Measurements from ENCODE around the gene FOXN3. TPM values are rescaled to one million over a fixed set of nuclear protein-coding genes. Genes with fewer than 3 reads are reported as not detected.

The FOXN3 gene
- total RNA-seq, 1 donor: 105 TPM

DNA sequence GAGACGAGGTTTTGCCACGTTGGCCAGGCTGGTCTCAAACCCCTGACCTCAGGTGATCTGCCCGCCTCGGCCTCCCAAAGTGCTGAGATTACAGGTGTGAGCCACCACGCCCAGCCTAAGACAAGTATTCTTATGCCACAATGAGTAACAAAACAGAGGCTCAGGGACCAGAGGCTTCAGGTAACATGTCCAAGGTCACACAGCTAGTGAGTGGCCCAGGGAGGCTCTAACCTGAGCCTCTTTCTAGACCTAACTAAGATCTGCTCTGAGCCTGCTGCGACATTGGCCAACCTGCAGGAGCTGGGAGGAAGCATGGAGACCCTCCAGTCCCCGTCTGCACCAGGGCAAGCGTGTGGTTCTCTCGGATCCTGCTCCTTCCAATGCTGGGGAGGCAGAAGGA lies 77.9 kb downstream of the FOXN3 start:
- Histone ChIP-seq H3K9me3 (ENCODE audit: low read depth, low read length) (no peaks in the 10 kb centered on the region), H3K4me1 (ENCODE audit: insufficient read depth, low read length) (peaks cover 24% of the 10 kb centered on the region), H3K4me3 (ENCODE audit: low read length) (no peak overlapping the region), H3K27me3 (ENCODE audit: insufficient read depth, low read length) (no peaks in the 10 kb centered on the region)

DNA sequence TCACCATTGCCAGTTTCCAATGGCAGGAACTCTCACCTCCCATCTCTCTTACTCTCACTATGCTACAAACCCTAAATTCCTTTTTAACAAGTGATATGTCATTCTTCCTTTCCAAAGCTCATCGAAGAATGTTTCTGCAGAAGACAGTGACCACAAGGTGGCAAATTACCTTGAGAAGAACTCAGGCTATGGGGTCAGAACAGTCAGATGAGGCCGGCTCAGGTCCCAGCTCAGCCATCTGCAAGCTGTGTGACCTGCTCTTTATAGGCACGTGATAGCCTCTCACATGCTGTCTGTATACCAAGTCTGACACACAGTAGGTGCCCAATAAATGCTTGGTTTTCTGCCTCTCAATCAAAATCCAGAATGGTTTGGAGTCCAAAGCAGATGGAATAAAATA lies 80.7 kb downstream of the FOXN3 start:
- Histone ChIP-seq H3K4me3 (ENCODE audit: low read length) (no peak overlapping the region), H3K27me3 (ENCODE audit: insufficient read depth, low read length) (no peaks in the 10 kb centered on the region), H3K4me1 (ENCODE audit: insufficient read depth, low read length) (peaks cover 23% of the 10 kb centered on the region), H3K9me3 (ENCODE audit: low read depth, low read length) (no peaks in the 10 kb centered on the region)

DNA sequence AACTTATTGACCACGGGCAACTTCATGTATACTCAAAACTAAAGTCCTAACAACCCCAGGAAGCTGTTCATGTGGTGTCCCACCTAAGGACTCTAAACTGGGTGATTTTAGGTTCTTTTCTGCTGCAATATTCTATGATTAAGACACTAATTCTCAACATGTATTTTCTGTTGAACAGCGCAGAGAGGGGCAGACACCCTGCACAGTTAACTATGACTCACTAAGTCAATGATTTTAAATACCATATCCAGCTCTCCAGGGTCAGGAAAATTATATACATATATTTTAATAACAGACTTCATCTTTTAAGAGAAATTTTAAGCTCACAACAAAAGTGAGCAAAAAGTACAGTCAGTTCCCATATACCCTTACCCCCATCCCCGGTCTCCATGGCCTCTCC lies 85.0 kb downstream of the FOXN3 start:
- Histone ChIP-seq H3K4me1 (ENCODE audit: insufficient read depth, low read length) (peaks cover 5% of the 10 kb centered on the region), H3K4me3 (ENCODE audit: low read length) (no peak overlapping the region), H3K9me3 (ENCODE audit: low read depth, low read length) (no peaks in the 10 kb centered on the region), H3K27me3 (ENCODE audit: insufficient read depth, low read length) (no peaks in the 10 kb centered on the region)

DNA sequence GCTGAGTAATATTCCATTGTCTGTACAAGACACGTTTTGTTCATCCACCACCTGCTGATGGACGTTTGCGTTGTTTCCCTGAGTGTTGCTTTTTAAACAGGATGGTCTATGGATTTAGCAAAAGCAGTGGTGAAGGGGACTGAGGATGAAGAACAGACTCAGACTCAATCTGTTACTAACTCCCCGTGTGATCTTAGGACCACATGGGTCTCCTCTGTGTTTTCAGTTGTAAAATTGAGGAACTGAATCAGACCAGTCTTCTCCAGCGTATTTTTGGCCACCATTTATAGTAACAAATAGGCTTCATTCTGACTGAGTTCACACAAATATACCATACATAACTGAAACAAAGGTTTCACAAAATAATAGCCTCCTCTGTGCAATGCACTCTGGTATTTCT lies 85.6 kb downstream of the FOXN3 start:
- H3K27me3 ChIP-seq (ENCODE audit: insufficient read depth, low read length): no peaks in the 10 kb centered on the region
- H3K4me1 ChIP-seq (ENCODE audit: insufficient read depth, low read length): peaks cover 4% of the 10 kb centered on the region
- H3K4me3 ChIP-seq (ENCODE audit: low read length): no peak overlapping the region
- no peaks in the 10 kb centered on the region for H3K9me3 ChIP-seq (ENCODE audit: low read depth, low read length)

DNA sequence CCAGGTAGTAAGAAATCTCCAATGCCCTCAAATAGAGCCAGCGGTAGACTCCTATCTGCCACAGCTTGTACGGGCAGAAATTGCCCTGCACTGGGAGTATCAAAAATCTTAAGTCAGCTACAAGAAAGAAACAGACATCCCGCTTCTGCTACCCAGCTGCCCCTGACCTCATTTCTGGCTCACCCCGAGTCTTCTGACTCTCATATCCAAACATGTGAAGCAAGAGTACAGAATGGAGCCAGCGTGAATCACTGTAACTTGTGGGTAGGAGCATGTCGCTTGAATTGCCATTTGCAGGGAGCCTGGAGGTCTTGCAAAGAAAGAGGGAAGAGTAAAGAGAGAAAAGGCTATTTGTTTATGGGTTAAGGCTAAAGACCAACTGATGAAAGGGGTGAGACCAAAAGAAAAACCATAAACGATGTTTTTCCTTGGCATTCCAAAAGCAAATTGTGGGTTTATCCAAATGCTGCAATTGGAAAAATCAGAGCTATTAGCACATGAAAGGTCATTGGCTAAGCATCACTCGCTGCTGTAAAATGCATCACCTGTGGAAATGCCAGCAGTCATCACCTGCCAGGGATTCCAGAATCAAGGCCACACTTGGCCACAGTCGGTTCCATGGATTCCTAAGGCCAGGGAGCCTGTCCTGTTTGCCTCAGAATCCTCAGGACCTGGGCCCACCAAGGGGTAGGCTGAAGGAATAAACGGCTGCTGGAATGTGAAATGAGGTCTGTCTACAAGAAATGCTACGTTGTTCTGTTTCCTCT lies 86.6 kb downstream of the FOXN3 start:
- Histone ChIP-seq H3K4me3 (ENCODE audit: low read length) (no peak overlapping the region), H3K9me3 (ENCODE audit: low read depth, low read length) (no peaks in the 10 kb centered on the region), H3K4me1 (ENCODE audit: insufficient read depth, low read length) (peaks cover 6% of the 10 kb centered on the region), H3K27me3 (ENCODE audit: insufficient read depth, low read length) (no peaks in the 10 kb centered on the region)

DNA sequence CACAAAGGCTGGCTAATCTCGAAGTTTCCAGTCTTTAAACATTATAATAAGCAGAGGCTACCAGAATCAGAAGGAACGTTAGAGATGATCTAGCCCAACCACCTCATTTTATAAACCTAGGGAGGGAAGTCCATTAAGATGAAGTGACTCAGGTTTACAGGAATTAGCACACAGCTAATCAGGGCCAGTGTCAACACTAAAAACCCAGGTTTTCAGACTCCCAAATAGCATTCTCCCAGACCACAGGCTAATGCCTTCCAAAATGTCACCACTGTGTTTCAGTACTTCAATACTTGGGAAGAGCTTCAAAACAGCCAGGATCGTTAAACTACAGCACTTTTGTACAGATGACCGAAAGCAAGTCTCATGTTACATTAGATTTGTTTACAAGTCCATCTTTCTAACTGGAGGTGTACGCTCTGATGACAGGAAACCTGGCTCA lies 89.2 kb downstream of the FOXN3 start:
- Histone ChIP-seq H3K27me3 (ENCODE audit: insufficient read depth, low read length) (no peaks in the 10 kb centered on the region), H3K4me3 (ENCODE audit: low read length) (no peak overlapping the region), H3K9me3 (ENCODE audit: low read depth, low read length) (no peaks in the 10 kb centered on the region), H3K4me1 (ENCODE audit: insufficient read depth, low read length) (peaks cover 12% of the 10 kb centered on the region)

DNA sequence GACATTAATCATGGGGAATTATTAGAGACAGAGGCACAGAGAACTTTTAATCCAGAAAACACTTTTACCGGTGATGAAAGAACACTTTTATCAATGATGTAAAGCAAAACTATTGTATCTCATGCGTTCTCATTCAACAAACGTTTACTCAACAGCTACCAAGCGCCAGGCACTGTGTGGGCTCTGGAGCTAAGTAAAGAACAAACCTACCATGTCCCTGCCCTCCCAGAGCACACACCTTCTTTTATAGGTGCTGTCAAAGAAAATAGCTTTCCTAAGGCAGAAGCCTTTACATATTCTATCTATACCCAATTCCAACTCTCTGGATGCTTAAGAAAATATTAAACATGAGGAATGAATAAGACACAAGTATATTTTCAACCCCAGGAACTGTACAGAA lies 91.1 kb downstream of the FOXN3 start:
- Histone ChIP-seq H3K27me3 (ENCODE audit: insufficient read depth, low read length) (no peaks in the 10 kb centered on the region), H3K9me3 (ENCODE audit: low read depth, low read length) (no peaks in the 10 kb centered on the region), H3K4me3 (ENCODE audit: low read length) (no peak overlapping the region), H3K4me1 (ENCODE audit: insufficient read depth, low read length) (peaks cover 12% of the 10 kb centered on the region)

DNA sequence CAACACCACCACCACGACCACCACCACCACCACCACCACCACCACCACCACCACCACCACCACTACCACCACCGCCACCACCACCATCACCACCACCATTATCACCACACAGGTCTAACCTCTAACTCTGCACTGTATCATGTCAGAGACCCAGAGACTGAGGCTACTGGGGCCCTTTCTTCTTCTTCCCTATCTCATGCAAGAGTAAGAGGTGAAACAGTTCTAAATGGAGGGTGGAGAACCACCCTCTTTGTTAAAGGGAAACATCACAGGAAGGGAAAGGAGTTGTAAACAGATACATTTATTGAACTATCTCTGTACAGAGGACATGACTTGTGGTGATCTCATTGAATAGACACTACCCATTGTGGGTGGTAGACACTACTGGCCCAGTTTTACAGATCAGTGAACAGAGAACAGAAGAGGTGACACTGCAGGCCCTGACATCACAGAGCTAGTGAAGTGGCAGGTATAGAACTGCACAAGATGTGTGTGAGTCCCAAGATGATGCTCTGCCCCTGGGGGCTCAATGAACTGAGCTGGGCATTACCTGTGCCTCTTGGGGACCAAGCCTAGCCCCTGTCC lies 91.6 kb downstream of the FOXN3 start:
- peaks cover 12% of the 10 kb centered on the region for H3K4me1 ChIP-seq (ENCODE audit: insufficient read depth, low read length)
- no peak overlapping the region for H3K4me3 ChIP-seq (ENCODE audit: low read length)
- H3K27me3 ChIP-seq (ENCODE audit: insufficient read depth, low read length): no peaks in the 10 kb centered on the region
- H3K9me3 ChIP-seq (ENCODE audit: low read depth, low read length): no peaks in the 10 kb centered on the region

DNA sequence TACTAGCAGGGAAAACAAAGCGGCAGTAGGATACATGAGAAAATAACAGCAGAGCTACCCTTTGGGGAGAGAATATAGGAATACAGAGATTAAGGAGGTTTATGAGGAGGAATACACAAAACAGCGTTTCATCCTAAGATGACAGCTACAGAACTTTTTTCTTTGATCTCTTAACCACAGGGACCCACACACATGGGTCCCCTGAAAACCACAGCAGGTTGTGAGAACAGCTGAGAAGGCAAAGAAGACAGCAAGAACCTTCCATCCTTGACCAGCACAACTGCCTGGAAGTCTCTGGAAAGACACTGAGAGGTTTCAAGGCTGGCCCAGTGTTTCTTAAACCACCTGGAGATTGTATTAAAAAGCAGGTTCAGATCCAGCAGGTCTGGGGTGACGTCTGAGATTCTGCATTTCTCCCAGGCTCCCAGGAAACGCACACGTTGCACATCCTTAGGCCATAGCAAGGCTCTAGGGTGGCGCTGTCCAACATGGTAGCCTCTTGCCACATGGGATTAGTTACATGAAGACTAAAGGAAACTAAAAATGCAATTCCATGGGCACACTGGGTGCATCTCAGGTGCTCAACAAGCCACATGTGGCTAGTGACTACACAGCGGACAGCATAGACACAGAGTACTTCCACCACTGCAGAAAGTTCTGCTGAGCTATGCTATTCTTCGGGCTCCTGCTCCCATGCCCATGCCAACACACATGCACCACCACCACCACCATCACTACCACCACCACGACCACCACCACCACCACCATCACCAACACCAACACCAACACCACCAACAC lies 92.3 kb downstream of the FOXN3 start:
- H3K9me3 ChIP-seq (ENCODE audit: low read depth, low read length): no peaks in the 10 kb centered on the region
- no peak overlapping the region for H3K4me3 ChIP-seq (ENCODE audit: low read length)
- H3K4me1 ChIP-seq (ENCODE audit: insufficient read depth, low read length): peaks cover 12% of the 10 kb centered on the region
- H3K27me3 ChIP-seq (ENCODE audit: insufficient read depth, low read length): no peaks in the 10 kb centered on the region

DNA sequence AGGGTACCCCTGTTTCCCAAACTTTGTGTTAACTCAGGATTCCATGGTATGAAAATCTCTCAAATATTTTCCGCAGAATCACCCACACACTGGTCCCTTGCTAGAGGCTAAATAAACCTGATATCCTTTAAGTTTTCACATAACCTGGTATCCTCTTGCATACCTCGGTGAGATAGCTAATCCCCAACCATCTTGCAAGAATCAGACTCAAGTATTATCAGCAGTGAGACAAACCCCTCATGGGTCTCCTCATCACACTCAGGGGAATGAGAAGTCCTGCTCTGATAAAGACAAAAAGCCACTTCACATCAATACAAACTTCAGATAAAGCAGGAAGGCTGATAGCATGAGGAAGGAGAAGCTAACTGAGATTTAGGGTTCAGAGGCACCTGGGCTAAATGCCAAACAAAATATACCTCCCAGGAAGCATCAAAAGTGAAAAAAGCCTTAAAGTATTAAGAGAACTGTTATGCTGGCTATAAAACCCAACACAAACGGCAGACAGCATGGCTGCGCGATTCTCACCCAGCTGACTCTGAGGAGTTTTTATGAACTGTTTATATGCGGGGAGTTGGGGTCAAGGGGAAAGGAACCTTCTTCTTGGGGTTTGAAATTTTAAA lies 96.5 kb downstream of the FOXN3 start:
- Histone ChIP-seq H3K4me1 (ENCODE audit: insufficient read depth, low read length) (peaks cover 16% of the 10 kb centered on the region), H3K9me3 (ENCODE audit: low read depth, low read length) (no peaks in the 10 kb centered on the region), H3K4me3 (ENCODE audit: low read length) (no peak overlapping the region), H3K27me3 (ENCODE audit: insufficient read depth, low read length) (no peaks in the 10 kb centered on the region)

DNA sequence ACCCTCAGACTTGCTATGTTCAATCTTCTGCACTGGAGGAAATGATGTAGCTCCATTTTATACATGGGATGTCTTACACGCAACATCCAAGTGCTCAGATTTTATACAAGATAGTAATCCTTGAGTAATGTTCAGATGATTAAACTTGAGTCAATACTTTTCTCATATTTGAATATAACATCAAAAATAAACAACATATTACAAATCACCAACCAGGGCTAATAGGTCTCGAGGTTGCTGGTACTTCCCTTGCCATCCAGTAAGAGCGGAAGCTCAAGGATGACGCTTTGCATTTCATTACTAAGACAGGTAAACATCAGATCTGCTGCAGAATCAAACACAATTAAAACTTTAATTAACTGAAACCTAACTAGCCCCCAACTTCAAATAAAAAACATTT lies 97.3 kb downstream of the FOXN3 start:
- Histone ChIP-seq H3K9me3 (ENCODE audit: low read depth, low read length) (no peaks in the 10 kb centered on the region), H3K4me1 (ENCODE audit: insufficient read depth, low read length) (peaks cover 12% of the 10 kb centered on the region), H3K4me3 (ENCODE audit: low read length) (no peak overlapping the region), H3K27me3 (ENCODE audit: insufficient read depth, low read length) (no peaks in the 10 kb centered on the region)

DNA sequence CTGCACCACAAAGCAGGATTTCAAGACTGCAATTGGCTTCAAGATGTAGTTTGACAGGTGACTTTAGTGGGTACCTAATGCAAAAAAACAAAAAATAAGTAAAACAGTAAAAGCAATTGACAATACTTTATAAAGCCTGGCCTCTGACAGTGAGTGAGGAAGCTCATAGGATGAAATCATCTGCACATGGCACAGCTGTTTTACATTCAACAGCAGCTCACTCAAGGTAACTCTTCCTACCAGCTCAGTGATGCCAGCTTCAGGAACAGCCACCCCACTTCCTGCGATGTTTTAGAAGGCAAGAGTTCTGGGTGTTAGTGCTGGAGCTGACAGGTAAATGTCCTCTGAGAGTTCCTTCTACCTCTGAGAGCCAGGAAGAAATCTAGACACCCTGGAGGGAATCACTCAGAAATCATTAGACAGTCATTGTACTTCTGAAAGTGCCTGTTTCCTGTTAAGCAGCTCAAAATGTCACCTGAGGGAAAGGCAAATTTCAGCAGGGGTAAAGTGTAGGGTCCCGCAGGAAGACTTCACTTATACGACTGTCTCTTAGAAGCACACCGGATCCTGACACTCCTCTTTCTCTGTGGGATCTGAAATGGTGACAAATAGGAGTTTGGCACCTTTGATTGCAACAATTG lies 99.9 kb downstream of the FOXN3 start:
- no peak overlapping the region for H3K4me3 ChIP-seq (ENCODE audit: low read length)
- no peaks in the 10 kb centered on the region for H3K27me3 ChIP-seq (ENCODE audit: insufficient read depth, low read length)
- H3K9me3 ChIP-seq (ENCODE audit: low read depth, low read length): no peaks in the 10 kb centered on the region
- H3K4me1 ChIP-seq (ENCODE audit: insufficient read depth, low read length): peaks cover 9% of the 10 kb centered on the region

DNA sequence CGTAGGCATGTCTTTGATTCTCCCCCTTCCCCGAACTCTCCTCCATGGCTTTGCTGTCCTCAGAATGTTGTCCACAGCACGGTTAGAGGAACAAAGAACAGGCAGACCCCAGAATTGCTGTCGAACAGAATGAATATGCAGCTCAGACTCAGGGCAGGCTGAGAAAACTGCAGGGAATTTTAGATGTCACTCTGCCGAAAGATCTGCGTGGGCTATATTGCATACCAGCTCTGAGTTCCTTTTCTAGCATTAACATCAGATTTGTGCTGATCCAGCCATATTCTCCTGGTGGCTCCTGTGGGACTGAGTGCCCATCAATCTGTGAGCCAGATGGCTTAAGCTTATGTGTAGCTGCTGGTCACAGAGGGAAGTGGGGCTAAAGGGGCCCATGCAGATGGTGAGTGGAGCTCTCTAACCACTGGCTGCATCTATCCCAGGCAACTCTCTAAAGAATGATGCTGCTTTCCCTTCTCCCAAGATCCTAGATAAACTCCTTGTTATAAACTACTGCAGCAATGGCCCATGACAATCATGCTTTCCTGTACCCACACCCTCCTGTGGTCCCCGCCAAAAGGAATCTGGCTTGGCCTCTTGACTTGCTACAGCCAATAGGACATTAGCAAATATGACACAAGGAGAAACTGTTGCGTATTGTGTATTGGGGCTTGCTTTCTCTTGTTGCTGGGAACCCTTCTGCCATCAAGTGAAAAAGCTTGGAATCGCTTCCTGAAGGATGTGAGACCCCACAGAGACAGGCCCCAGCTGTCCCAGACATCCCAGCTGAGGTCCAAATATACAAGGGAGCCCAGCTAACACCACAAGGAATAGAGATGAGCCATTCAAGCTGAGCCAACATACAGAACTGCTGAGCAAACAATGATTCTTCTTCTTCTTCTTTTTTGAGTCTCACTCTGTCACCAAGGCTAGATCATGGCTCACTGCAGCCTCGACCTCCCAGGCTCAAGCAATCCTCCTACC lies 101.3 kb downstream of the FOXN3 start:
- Histone ChIP-seq H3K27me3 (ENCODE audit: insufficient read depth, low read length) (no peaks in the 10 kb centered on the region), H3K4me1 (ENCODE audit: insufficient read depth, low read length) (peaks cover 9% of the 10 kb centered on the region), H3K4me3 (ENCODE audit: low read length) (no peak overlapping the region), H3K9me3 (ENCODE audit: low read depth, low read length) (no peaks in the 10 kb centered on the region)

DNA sequence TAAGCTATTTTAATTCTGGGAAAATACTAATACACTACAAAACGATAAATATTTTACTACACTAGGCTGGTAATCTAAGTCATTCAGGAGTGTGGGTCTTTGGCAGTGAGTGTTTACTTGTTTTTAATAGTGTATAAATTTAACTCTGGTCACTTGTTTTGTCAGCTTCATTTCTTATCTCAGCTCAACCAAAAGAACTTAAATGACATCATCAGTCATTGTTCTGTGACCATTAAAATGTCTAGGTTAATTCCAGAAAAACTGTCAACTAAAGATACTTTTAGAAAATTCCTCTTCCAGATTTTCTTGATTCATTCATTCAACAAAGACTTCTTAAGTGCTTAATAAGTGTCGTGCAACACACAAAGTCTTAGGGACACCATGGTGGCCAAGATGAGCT lies 102.8 kb downstream of the FOXN3 start:
- Histone ChIP-seq H3K27me3 (ENCODE audit: insufficient read depth, low read length) (no peaks in the 10 kb centered on the region), H3K9me3 (ENCODE audit: low read depth, low read length) (no peaks in the 10 kb centered on the region), H3K4me3 (ENCODE audit: low read length) (no peak overlapping the region), H3K4me1 (ENCODE audit: insufficient read depth, low read length) (peaks cover 9% of the 10 kb centered on the region)

Measured in mononuclear cell (primary cell).